ENCODE data around the gene GOLGA6L7.

GRCh38 chr15:28878209-28878608 is 29.8 kb upstream of the GOLGA6L7 start:
- TF ChIP-seq CTCF (IDR thresholded peaks at IDR 0.05): no peak
- no peak for TF ChIP-seq POLR2A (IDR thresholded peaks at IDR 0.05)

Measured in testis (tissue), 2 donors.